ENCODE data around the gene KCNC4.

Gene KCNC4

GRCh38 chr1:110249256-110249655 is 39.1 kb downstream of the KCNC4 start:
- Histone ChIP-seq H3K4me3 (ENCODE audit: severe bottlenecking) (no peak overlapping the region), H3K9me3 (ENCODE audit: severe bottlenecking) (no peaks in the 10 kb centered on the region), H3K4me1 (ENCODE audit: insufficient read depth, poor library complexity, severe bottlenecking) (no peaks in the 10 kb centered on the region), H3K27ac (ENCODE audit: poor library complexity, severe bottlenecking) (no peak overlapping the region), H3K36me3 (ENCODE audit: low read depth) (no peaks in the 10 kb centered on the region), H3K27me3 (ENCODE audit: insufficient read depth, poor library complexity, severe bottlenecking) (no peaks in the 10 kb centered on the region)
- no peak for DNase-seq (ENCODE audit: low spot score)
- TF ChIP-seq CTCF (IDR thresholded peaks at IDR 0.05; ENCODE audit: poor library complexity, severe bottlenecking): no peak
- ATAC-seq (ENCODE audit: low read depth): no peak

GRCh38 chr1:110250008-110250407 is 39.9 kb downstream of the KCNC4 start:
- ATAC-seq (ENCODE audit: low read depth): no peak
- H3K9me3 ChIP-seq (ENCODE audit: severe bottlenecking): no peaks in the 10 kb centered on the region

GRCh38 chr1:110250749-110251148 is 40.6 kb downstream of the KCNC4 start:
- H3K27me3 ChIP-seq (ENCODE audit: insufficient read depth, poor library complexity, severe bottlenecking): no peaks in the 10 kb centered on the region
- no peak overlapping the region for H3K4me3 ChIP-seq (ENCODE audit: severe bottlenecking)
- no peak for TF ChIP-seq CTCF (IDR thresholded peaks at IDR 0.05; ENCODE audit: poor library complexity, severe bottlenecking)
- no peaks in the 10 kb centered on the region for H3K4me1 ChIP-seq (ENCODE audit: insufficient read depth, poor library complexity, severe bottlenecking)
- no peaks in the 10 kb centered on the region for H3K36me3 ChIP-seq (ENCODE audit: low read depth)
- ATAC-seq (ENCODE audit: low read depth) (no peak), DNase-seq (ENCODE audit: low spot score) (no peak)
- H3K27ac ChIP-seq (ENCODE audit: poor library complexity, severe bottlenecking): no peak overlapping the region
- no peaks in the 10 kb centered on the region for H3K9me3 ChIP-seq (ENCODE audit: severe bottlenecking)

More at GRCh38 chr1:110250008-110250407, 39.9 kb downstream of the KCNC4 start:
- H3K27me3 ChIP-seq (ENCODE audit: insufficient read depth, poor library complexity, severe bottlenecking): no peaks in the 10 kb centered on the region
- no peak for TF ChIP-seq CTCF (IDR thresholded peaks at IDR 0.05; ENCODE audit: poor library complexity, severe bottlenecking)
- H3K4me3 ChIP-seq (ENCODE audit: severe bottlenecking): no peak overlapping the region
- no peaks in the 10 kb centered on the region for H3K4me1 ChIP-seq (ENCODE audit: insufficient read depth, poor library complexity, severe bottlenecking)
- no peak for DNase-seq (ENCODE audit: low spot score)
- H3K36me3 ChIP-seq (ENCODE audit: low read depth): no peaks in the 10 kb centered on the region
- H3K27ac ChIP-seq (ENCODE audit: poor library complexity, severe bottlenecking): no peak overlapping the region

GRCh38 chr1:110253213-110253612 is 43.1 kb downstream of the KCNC4 start:
- no peaks in the 10 kb centered on the region for H3K36me3 ChIP-seq (ENCODE audit: low read depth)
- TF ChIP-seq CTCF (IDR thresholded peaks at IDR 0.05; ENCODE audit: poor library complexity, severe bottlenecking): no peak
- no peak overlapping the region for H3K4me3 ChIP-seq (ENCODE audit: severe bottlenecking)
- H3K27me3 ChIP-seq (ENCODE audit: insufficient read depth, poor library complexity, severe bottlenecking): no peaks in the 10 kb centered on the region
- DNase-seq (ENCODE audit: low spot score): no peak
- H3K4me1 ChIP-seq (ENCODE audit: insufficient read depth, poor library complexity, severe bottlenecking): no peaks in the 10 kb centered on the region
- no peaks in the 10 kb centered on the region for H3K9me3 ChIP-seq (ENCODE audit: severe bottlenecking)
- no peak for ATAC-seq (ENCODE audit: low read depth)
- no peak overlapping the region for H3K27ac ChIP-seq (ENCODE audit: poor library complexity, severe bottlenecking)

GRCh38 chr1:110254604-110255391 is 44.7 kb downstream of the KCNC4 start:
- Histone ChIP-seq H3K4me1 (ENCODE audit: insufficient read depth, poor library complexity, severe bottlenecking) (peaks cover 3% of the 10 kb centered on the region), H3K27me3 (ENCODE audit: insufficient read depth, poor library complexity, severe bottlenecking) (no peaks in the 10 kb centered on the region), H3K9me3 (ENCODE audit: severe bottlenecking) (no peaks in the 10 kb centered on the region), H3K4me3 (ENCODE audit: severe bottlenecking) (no peak overlapping the region), H3K36me3 (ENCODE audit: low read depth) (no peaks in the 10 kb centered on the region), H3K27ac (ENCODE audit: poor library complexity, severe bottlenecking) (no peak overlapping the region)
- ATAC-seq (ENCODE audit: low read depth) (no peak), DNase-seq (ENCODE audit: low spot score) (no peak)
- no peak for TF ChIP-seq CTCF (IDR thresholded peaks at IDR 0.05; ENCODE audit: poor library complexity, severe bottlenecking)
